Eye (tissue), 1 donor: ENCODE data around the gene ZNF70.
A peak's percentile ranks its signal among the peaks of the same experiment; 100 is the strongest.

Experiments
- DNase-seq: peaks from one replicate; pipeline ENCODE4 v3.0.0-alpha.2; 2015

Gene ZNF70

GRCh38 chr22:23778577-23778900, 27.6 kb upstream of the ZNF70 start:
- DNase-seq: no peak

GRCh38 chr22:23777776-23778576, 27.1 kb upstream of the ZNF70 start:
- DNase-seq: no peak

GRCh38 chr22:23775779-23776375, 25.0 kb upstream of the ZNF70 start:
- DNase-seq: no peak

- DNase-seq: no peak
Observed at GRCh38 chr22:23774922-23775436, 24.1 kb upstream of the ZNF70 start.

- DNase-seq: no peak
Observed at GRCh38 chr22:23774114-23774921, 23.4 kb upstream of the ZNF70 start.

GRCh38 chr22:23773483-23774113, 22.7 kb upstream of the ZNF70 start:
- DNase-seq: no peak

GRCh38 chr22:23772649-23773473, 21.9 kb upstream of the ZNF70 start, which contains the start of gene MMP11:
TSS of gene MMP11 (plus strand) at chr22:23772849. CDS start at chr22:23772871, 22 bp downstream.
- DNase-seq: peak; percentile 75

GRCh38 chr22:23772315-23772648, 21.4 kb upstream of the ZNF70 start:
- no peak for DNase-seq

- no peak for DNase-seq
Observed at GRCh38 chr22:23769321-23769965, 18.5 kb upstream of the ZNF70 start.

GRCh38 chr22:23767673-23768548, 17.0 kb upstream of the ZNF70 start, which contains the start of gene CHCHD10:
TSS of gene CHCHD10 (minus strand) at chr22:23767972. CDS start at chr22:23767874, 98 bp downstream.
- DNase-seq: peak; percentile 96

GRCh38 chr22:23767303-23767672, 16.4 kb upstream of the ZNF70 start:
- peak; percentile 36 for DNase-seq

- no peak for DNase-seq
Observed at GRCh38 chr22:23764899-23765881, 14.3 kb upstream of the ZNF70 start.

- no peak for DNase-seq
Observed at GRCh38 chr22:23763954-23764353, 13.0 kb upstream of the ZNF70 start.

- DNase-seq: peak; percentile 50
Observed at GRCh38 chr22:23763579-23763945, 12.7 kb upstream of the ZNF70 start.

GRCh38 chr22:23762842-23763578, 12.1 kb upstream of the ZNF70 start, which contains the start of gene C22orf15:
TSS of gene C22orf15 (plus strand) at chr22:23762990. CDS start at chr22:23763307, 317 bp downstream.
- DNase-seq: peak; percentile 66

- DNase-seq: no peak
Observed at GRCh38 chr22:23760056-23760455, 9.1 kb upstream of the ZNF70 start.

- no peak for DNase-seq
Observed at GRCh38 chr22:23759566-23759965, 8.7 kb upstream of the ZNF70 start.

- DNase-seq: no peak
Observed at GRCh38 chr22:23756891-23757290, 6.0 kb upstream of the ZNF70 start.
